GM11168 (cell line): ENCODE data around the gene ATXN1.
"Not testable (repeated sequence)": the region's sequence is repeated elsewhere in the genome, so short reads cannot be mapped to it uniquely, and the experiment has no call there.

Experiments used
- in situ Hi-C: fragments of 300-500 bp; cut with MboI; formaldehyde crosslinking; loops from one replicate; pipeline ENCODE4 v1.12.0; 2022; ENCODE audit warnings: low sequenced_read_pairs; ENCODE audit not compliant: unreplicated experiment

The ATXN1 gene

GRCh38 chr6:16728513-16729182 lies 32.6 kb downstream of the ATXN1 start:
- in situ Hi-C loops, result no loop called here

- in situ Hi-C loops, result no loop called here
These were observed 33.3 kb downstream of the ATXN1 start for GRCh38 chr6:16727996-16728395.

- in situ Hi-C loops, result no loop called here
These were observed 36.0 kb downstream of the ATXN1 start for GRCh38 chr6:16725145-16725864.

- in situ Hi-C loops, result no loop called here
These were observed 37.4 kb downstream of the ATXN1 start for GRCh38 chr6:16723826-16724225.

GRCh38 chr6:16723402-16723801 lies 37.9 kb downstream of the ATXN1 start:
- in situ Hi-C loops, result no loop called here

- in situ Hi-C loops, result no loop called here
These were observed 38.6 kb downstream of the ATXN1 start for GRCh38 chr6:16722630-16723029.

GRCh38 chr6:16721977-16722376 lies 39.3 kb downstream of the ATXN1 start:
- in situ Hi-C loops, result no loop called here

GRCh38 chr6:16720861-16721260 lies 40.4 kb downstream of the ATXN1 start:
- in situ Hi-C loops, result no loop called here

- in situ Hi-C loops, result no loop called here
These were observed 41.8 kb downstream of the ATXN1 start for GRCh38 chr6:16719488-16719887.

GRCh38 chr6:16718356-16718755 lies 42.9 kb downstream of the ATXN1 start:
- in situ Hi-C loops, result no loop called here

GRCh38 chr6:16717275-16717942 lies 43.9 kb downstream of the ATXN1 start:
- in situ Hi-C loops, result no loop called here

- in situ Hi-C loops, result no loop called here
These were observed 44.9 kb downstream of the ATXN1 start for GRCh38 chr6:16716321-16716858.

GRCh38 chr6:16713597-16713996 lies 47.7 kb downstream of the ATXN1 start:
- in situ Hi-C loops, result no loop called here

- in situ Hi-C loops, result no loop called here
These were observed 48.3 kb downstream of the ATXN1 start for GRCh38 chr6:16712931-16713484.

GRCh38 chr6:16712255-16712930 lies 48.9 kb downstream of the ATXN1 start:
- in situ Hi-C loops, result no loop called here

- in situ Hi-C loops, result no loop called here
These were observed 49.6 kb downstream of the ATXN1 start for GRCh38 chr6:16711546-16712254.

- in situ Hi-C loops, result no loop called here
These were observed 54.1 kb downstream of the ATXN1 start for GRCh38 chr6:16706911-16707783.

- in situ Hi-C loops, result not testable (repeated sequence)
These were observed 54.8 kb downstream of the ATXN1 start for GRCh38 chr6:16706491-16706890.

- in situ Hi-C loops, result no loop called here
These were observed 55.2 kb downstream of the ATXN1 start for GRCh38 chr6:16706029-16706428.
